Thymus (tissue), 11 donors: ENCODE measurements around the gene TAF11L2. TPM values are rescaled to one million over a fixed set of nuclear protein-coding genes. Genes with fewer than 3 reads are reported as not detected.
A peak's percentile ranks its signal among the peaks of the same experiment; 100 is the strongest.
"Not testable (repeated sequence)": the region's sequence is repeated elsewhere in the genome, so short reads cannot be mapped to it uniquely, and the experiment has no call there.

Source experiments
- DNase-seq, 9 donors: peaks; one replicate each; pipeline ENCODE4 v3.0.0-alpha.2; 2013; ENCODE audit warnings: low spot score in 9 of 9, low read depth in 6 of 9, missing footprints in 1 of 9
- H3K27ac ChIP-seq, 2 donors: one replicate each; pipeline ENCODE4 v1.5.1; 2013; ENCODE audit warnings: control low read depth in 1 of 2, low read depth in 1 of 2, low read length in 1 of 2, mild to moderate bottlenecking in 1 of 2, moderate library complexity in 1 of 2
- H3K27me3 ChIP-seq, 2 donors: one replicate each; pipeline ENCODE4 v1.5.1; 2013; ENCODE audit warnings: low read length in 1 of 2; ENCODE audit not compliant: control insufficient read depth in 2 of 2, insufficient read depth in 1 of 2
- H3K36me3 ChIP-seq, 2 donors: one replicate each; pipeline ENCODE4 v1.5.1; 2013; ENCODE audit warnings: low read length in 1 of 2, mild to moderate bottlenecking in 1 of 2, moderate library complexity in 1 of 2; ENCODE audit not compliant: control insufficient read depth in 2 of 2, insufficient read depth in 2 of 2
- H3K4me1 ChIP-seq, 2 donors: one replicate each; pipeline ENCODE4 v1.5.1; 2013; ENCODE audit warnings: low read length in 2 of 2; ENCODE audit not compliant: control insufficient read depth in 2 of 2, insufficient read depth in 2 of 2
- H3K4me3 ChIP-seq, 2 donors: one replicate each; pipeline ENCODE4 v1.5.1; 2013; ENCODE audit warnings: low read length in 2 of 2, control low read depth in 1 of 2, mild to moderate bottlenecking in 1 of 2
- H3K9me3 ChIP-seq, 2 donors: one replicate each; pipeline ENCODE4 v1.5.1; 2013; ENCODE audit warnings: low read length in 1 of 2, mild to moderate bottlenecking in 1 of 2; ENCODE audit not compliant: control insufficient read depth in 2 of 2, insufficient read depth in 1 of 2
- WGBS: extraction: QIAGEN DNeasy Blood & Tissue Kit; methylation state at CpG from one replicate; pipeline ENCODE4 v1.1.7; 2013; 5-methylcytosine and 5-hydroxymethylcytosine counted together
- polyA plus RNA-seq: library from polyadenylated mRNA; stranded (reverse); fragments of 200-250 nt; gene quantifications from one replicate; pipeline ENCODE4 v1.2.3, GENCODE V29; 2013
- total RNA-seq: library from RNA; stranded (reverse); fragments of 120-200 nt; gene quantifications from one replicate; pipeline ENCODE4 v1.2.4, GENCODE V29; 2013
- donor health status: healthy.

TAF11L2 gene
- total and polyA plus RNA-seq, 2 donors = 0.18 TPM; not detected in 1

DNA sequence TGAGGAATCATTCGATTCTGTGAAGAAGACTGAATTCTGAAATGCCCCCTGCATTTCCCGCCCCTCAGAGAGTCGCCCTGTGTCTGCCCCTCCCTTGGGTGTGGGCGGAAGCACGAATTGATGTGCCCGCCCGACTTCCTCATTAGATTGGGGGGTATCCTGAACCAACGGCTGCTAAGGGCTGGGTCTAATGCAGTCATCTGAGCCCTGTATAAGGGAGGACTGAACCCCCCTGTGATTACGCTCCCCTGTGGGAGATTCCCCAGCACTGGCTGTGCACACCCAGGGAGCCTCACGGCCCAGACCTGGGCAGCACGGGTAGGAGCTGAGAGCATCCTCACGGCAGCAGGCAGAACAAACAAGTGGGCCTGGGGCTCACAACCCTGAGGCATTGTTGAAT is 19.5 kb downstream of the TAF11L2 start:
- H3K9me3 ChIP-seq, H3K27ac ChIP-seq, H3K4me3 ChIP-seq, DNase-seq, H3K27me3 ChIP-seq, H3K36me3 ChIP-seq, H3K4me1 ChIP-seq: not testable (repeated sequence)
- 92% methylated on average over 9 of the region's 12 CpGs for WGBS

DNA sequence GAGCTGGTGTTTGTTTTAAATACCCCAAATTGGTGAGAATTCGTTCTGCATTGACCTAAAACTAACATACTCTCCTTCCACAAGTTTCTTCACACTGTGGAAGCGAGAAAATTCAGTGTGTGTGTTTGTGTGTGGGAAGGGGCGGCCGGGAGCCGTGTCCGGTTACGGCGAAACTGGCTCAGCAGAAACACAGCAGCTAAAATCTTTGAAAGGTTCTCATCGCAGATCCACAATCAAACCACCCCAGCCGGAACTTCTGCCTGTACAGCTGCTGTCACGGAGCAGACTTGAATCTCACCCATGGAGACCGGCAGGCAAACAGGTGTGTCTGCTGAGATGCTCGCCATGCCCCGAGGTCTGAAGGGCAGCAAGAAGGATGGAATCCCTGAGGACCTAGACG is 20.0 kb downstream of the TAF11L2 start, which contains the start of gene TAF11L3:
Gene TAF11L3, plus strand, starts transcription at position 301 of the 400 bp plus-strand sequence.
- not testable (repeated sequence) for H3K36me3 ChIP-seq, H3K9me3 ChIP-seq, H3K4me3 ChIP-seq, H3K27me3 ChIP-seq, H3K27ac ChIP-seq, DNase-seq, H3K4me1 ChIP-seq
- WGBS = no CpG with 5 or more reads among the region's 15 CpGs

DNA sequence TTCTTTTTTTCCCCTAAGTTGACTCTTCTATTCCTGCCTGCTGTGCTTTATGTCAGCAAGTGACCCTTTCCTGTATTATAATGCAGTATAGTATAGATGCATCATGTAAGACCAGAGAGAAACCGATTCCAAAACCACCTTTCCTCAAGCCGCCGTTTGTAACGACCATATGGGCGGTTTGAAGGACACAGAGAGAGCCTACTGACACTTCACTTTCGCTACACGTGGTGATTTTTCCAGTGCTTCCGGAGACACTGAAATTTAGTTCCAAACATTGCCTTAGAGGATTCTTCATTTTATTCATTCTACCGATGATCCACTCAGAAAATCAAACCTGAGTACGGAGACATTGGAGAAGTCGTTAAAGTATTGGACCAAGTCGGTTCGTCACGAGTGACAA is 21.5 kb downstream of the TAF11L2 start:
- H3K9me3 ChIP-seq = not testable (repeated sequence)
- 95% methylated on average over 8 of the region's 14 CpGs for WGBS

DNA sequence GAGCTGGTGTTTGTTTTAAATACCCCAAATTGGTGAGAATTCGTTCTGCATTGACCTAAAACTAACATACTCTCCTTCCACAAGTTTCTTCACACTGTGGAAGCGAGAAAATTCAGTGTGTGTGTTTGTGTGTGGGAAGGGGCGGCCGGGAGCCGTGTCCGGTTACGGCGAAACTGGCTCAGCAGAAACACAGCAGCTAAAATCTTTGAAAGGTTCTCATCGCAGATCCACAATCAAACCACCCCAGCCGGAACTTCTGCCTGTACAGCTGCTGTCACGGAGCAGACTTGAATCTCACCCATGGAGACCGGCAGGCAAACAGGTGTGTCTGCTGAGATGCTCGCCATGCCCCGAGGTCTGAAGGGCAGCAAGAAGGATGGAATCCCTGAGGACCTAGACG is 23.5 kb downstream of the TAF11L2 start, which contains the start of gene TAF11L4:
Gene TAF11L4, plus strand, starts transcription at position 301 of the 400 bp plus-strand sequence.
- WGBS = no CpG with 5 or more reads among the region's 15 CpGs
- DNase-seq, H3K9me3 ChIP-seq, H3K27ac ChIP-seq, H3K36me3 ChIP-seq, H3K4me1 ChIP-seq, H3K4me3 ChIP-seq, H3K27me3 ChIP-seq: not testable (repeated sequence)

More for the DNA sequence above, 21.5 kb downstream of the TAF11L2 start:
- not testable (repeated sequence) for DNase-seq, H3K27ac ChIP-seq, H3K27me3 ChIP-seq, H3K4me3 ChIP-seq, H3K4me1 ChIP-seq, H3K36me3 ChIP-seq

DNA sequence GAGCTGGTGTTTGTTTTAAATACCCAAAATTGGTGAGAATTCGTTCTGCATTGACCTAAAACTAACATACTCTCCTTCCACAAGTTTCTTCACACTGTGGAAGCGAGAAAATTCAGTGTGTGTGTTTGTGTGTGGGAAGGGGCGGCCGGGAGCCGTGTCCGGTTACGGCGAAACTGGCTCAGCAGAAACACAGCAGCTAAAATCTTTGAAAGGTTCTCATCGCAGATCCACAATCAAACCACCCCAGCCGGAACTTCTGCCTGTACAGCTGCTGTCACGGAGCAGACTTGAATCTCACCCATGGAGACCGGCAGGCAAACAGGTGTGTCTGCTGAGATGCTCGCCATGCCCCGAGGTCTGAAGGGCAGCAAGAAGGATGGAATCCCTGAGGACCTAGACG is 26.9 kb downstream of the TAF11L2 start, which contains the start of gene TAF11L5:
Gene TAF11L5, plus strand, starts transcription at position 301 of the 400 bp plus-strand sequence.
- H3K27ac ChIP-seq, DNase-seq, H3K9me3 ChIP-seq, H3K27me3 ChIP-seq, H3K36me3 ChIP-seq, H3K4me3 ChIP-seq, H3K4me1 ChIP-seq: not testable (repeated sequence)
- WGBS = no CpG with 5 or more reads among the region's 15 CpGs

DNA sequence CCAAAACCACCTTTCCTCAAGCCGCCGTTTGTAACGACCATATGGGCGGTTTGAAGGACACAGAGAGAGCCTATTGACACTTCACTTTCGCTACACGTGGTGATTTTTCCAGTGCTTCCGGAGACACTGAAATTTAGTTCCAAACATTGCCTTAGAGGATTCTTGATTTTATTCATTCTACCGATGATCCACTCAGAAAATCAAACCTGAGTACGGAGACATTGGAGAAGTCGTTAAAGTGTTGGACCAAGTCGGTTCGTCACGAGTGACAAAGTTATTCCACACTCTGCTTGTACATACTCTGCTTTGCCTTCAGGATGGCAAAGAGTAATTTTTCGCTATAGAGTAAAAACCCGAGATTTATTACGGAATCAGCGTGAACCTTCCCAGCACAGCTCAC is 28.5 kb downstream of the TAF11L2 start:
- not testable (repeated sequence) for H3K36me3 ChIP-seq, H3K27me3 ChIP-seq, H3K4me1 ChIP-seq, H3K9me3 ChIP-seq, H3K4me3 ChIP-seq, H3K27ac ChIP-seq
- peak in 4 of 9 donors; percentile 5 to 37 (median 11) for DNase-seq
- 95% methylated on average over 9 of the region's 17 CpGs for WGBS

DNA sequence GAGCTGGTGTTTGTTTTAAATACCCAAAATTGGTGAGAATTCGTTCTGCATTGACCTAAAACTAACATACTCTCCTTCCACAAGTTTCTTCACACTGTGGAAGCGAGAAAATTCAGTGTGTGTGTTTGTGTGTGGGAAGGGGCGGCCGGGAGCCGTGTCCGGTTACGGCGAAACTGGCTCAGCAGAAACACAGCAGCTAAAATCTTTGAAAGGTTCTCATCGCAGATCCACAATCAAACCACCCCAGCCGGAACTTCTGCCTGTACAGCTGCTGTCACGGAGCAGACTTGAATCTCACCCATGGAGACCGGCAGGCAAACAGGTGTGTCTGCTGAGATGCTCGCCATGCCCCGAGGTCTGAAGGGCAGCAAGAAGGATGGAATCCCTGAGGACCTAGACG is 30.3 kb downstream of the TAF11L2 start, which contains the start of gene TAF11L6:
Gene TAF11L6, plus strand, starts transcription at position 301 of the 400 bp plus-strand sequence.
- no CpG with 5 or more reads among the region's 15 CpGs for WGBS
- H3K9me3 ChIP-seq, H3K4me3 ChIP-seq, H3K36me3 ChIP-seq, H3K27me3 ChIP-seq, H3K4me1 ChIP-seq, DNase-seq, H3K27ac ChIP-seq: not testable (repeated sequence)

Other genes with a start within 250 kb of the TAF11L2 start
- gene TAF11L3, start 20.1 kb downstream of the TAF11L2 start, total RNA-seq = not detected
- not detected for gene TAF11L3, start 20.1 kb downstream of the TAF11L2 start, polyA plus RNA-seq
- gene TAF11L4, start 23.6 kb downstream of the TAF11L2 start, total RNA-seq = not detected
- gene TAF11L4, start 23.6 kb downstream of the TAF11L2 start, polyA plus RNA-seq = not detected
- not detected for gene TAF11L5, start 27.0 kb downstream of the TAF11L2 start, total RNA-seq
- not detected for gene TAF11L5, start 27.0 kb downstream of the TAF11L2 start, polyA plus RNA-seq
- not detected for gene TAF11L6, start 30.4 kb downstream of the TAF11L2 start, total RNA-seq
- gene TAF11L6, start 30.4 kb downstream of the TAF11L2 start, polyA plus RNA-seq = not detected
- not detected for gene TAF11L7, start 87.5 kb downstream of the TAF11L2 start, total RNA-seq
- gene TAF11L7, start 87.5 kb downstream of the TAF11L2 start, polyA plus RNA-seq = not detected
- gene TAF11L8, start 92.7 kb downstream of the TAF11L2 start, total RNA-seq = not detected
- not detected for gene TAF11L8, start 92.7 kb downstream of the TAF11L2 start, polyA plus RNA-seq
- not detected for gene TAF11L9, start 96.2 kb downstream of the TAF11L2 start, total RNA-seq
- not detected for gene TAF11L9, start 96.2 kb downstream of the TAF11L2 start, polyA plus RNA-seq
- not detected for gene TAF11L10, start 99.6 kb downstream of the TAF11L2 start, total RNA-seq
- gene TAF11L10, start 99.6 kb downstream of the TAF11L2 start, polyA plus RNA-seq = not detected
- gene TAF11L11, start 106.0 kb downstream of the TAF11L2 start, total RNA-seq = not detected
- 0.11 TPM for gene TAF11L11, start 106.0 kb downstream of the TAF11L2 start, polyA plus RNA-seq
- not detected for gene TAF11L12, start 112.2 kb downstream of the TAF11L2 start, total RNA-seq
- 0.09 TPM for gene TAF11L12, start 112.2 kb downstream of the TAF11L2 start, polyA plus RNA-seq
- gene TAF11L13, start 133.9 kb downstream of the TAF11L2 start, total RNA-seq = not detected
- not detected for gene TAF11L13, start 133.9 kb downstream of the TAF11L2 start, polyA plus RNA-seq
- not detected for gene TAF11L14, start 136.2 kb downstream of the TAF11L2 start, total RNA-seq
- 0.14 TPM for gene TAF11L14, start 136.2 kb downstream of the TAF11L2 start, polyA plus RNA-seq